Common myeloid progenitor, CD34-positive (primary cell): ENCODE data around the gene ANKRD1.
"Not testable (repeated sequence)": the region's sequence is repeated elsewhere in the genome, so short reads cannot be mapped to it uniquely, and the experiment has no call there.

Experiments
- CTCF ChIA-PET: fragments of 350-600 bp; sonication (Branson Sonifier 250); formaldehyde crosslinking; loops from one replicate; lab custom pipeline; 2021; ENCODE audit warnings: antibody characterized with exemption; lab: Charles Lee
- POLR2A ChIA-PET: fragments of 350-600 bp; sonication (Branson Sonifier 250); formaldehyde crosslinking; loops from one replicate; lab custom pipeline; 2021; ENCODE audit warnings: antibody characterized with exemption; lab: Charles Lee
- DNase-seq, 3 donors: peaks; one replicate each; pipeline versions ENCODE4 v3.0.0 to v3.0.0-alpha.2; 2013
- H3K27ac ChIP-seq, 2 experiments: 1 replicate in 1 of 2; 2 replicates in 1 of 2; pipeline ENCODE4 v1.7.0; 2013; ENCODE audit warnings: inconsistent platforms in 2 of 2, low read length in 2 of 2, mild to moderate bottlenecking in 2 of 2, low read depth in 1 of 2, moderate library complexity in 1 of 2; ENCODE audit not compliant: severe bottlenecking in 2 of 2, insufficient read depth in 1 of 2, poor library complexity in 1 of 2
- H3K27me3 ChIP-seq, 5 experiments: replicated peaks in 2 of 5; 1 replicate in 3 of 5; 2 replicates in 2 of 5; pipeline versions ENCODE4 v1.6.1 to v1.7.0; 2013; ENCODE audit warnings: low read length in 4 of 5, mild to moderate bottlenecking in 2 of 5, moderate library complexity in 2 of 5, inconsistent platforms in 1 of 5; ENCODE audit not compliant: insufficient read depth in 5 of 5, control insufficient read depth in 4 of 5
- H3K36me3 ChIP-seq, 4 experiments: 1 replicate in 2 of 4; 2 replicates in 2 of 4; pipeline versions ENCODE4 v1.6.1 to v1.7.0; 2013; ENCODE audit warnings: low read length in 3 of 4, control low read depth in 1 of 4, mild to moderate bottlenecking in 1 of 4; ENCODE audit not compliant: control insufficient read depth in 4 of 4, insufficient read depth in 4 of 4
- H3K4me1 ChIP-seq, 4 experiments: 1 replicate in 3 of 4; 2 replicates in 1 of 4; pipeline versions ENCODE4 v1.6.1 to v1.7.1; 2013; ENCODE audit warnings: low read length in 3 of 4, mild to moderate bottlenecking in 3 of 4, control low read depth in 1 of 4, inconsistent platforms in 1 of 4, moderate library complexity in 1 of 4; ENCODE audit not compliant: control insufficient read depth in 4 of 4, insufficient read depth in 4 of 4; ENCODE audit errors: control extremely low read depth in 1 of 4
- H3K4me3 ChIP-seq, 7 experiments: 1 replicate in 4 of 7; 2 replicates in 3 of 7; pipeline versions ENCODE4 v1.5.1 to v1.7.0; 2013; ENCODE audit warnings: mild to moderate bottlenecking in 7 of 7, low read length in 6 of 7, moderate library complexity in 6 of 7, inconsistent platforms in 2 of 7, low read depth in 2 of 7, control low read depth in 1 of 7; ENCODE audit not compliant: insufficient read depth in 4 of 7, control insufficient read depth in 1 of 7; ENCODE audit errors: extremely low read depth in 1 of 7
- H3K9me3 ChIP-seq, 5 experiments: 1 replicate in 4 of 5; 2 replicates in 1 of 5; pipeline versions ENCODE4 v1.6.1 to v1.7.1; 2013; ENCODE audit warnings: low read length in 4 of 5, mild to moderate bottlenecking in 2 of 5, inconsistent platforms in 1 of 5, low read depth in 1 of 5, moderate library complexity in 1 of 5; ENCODE audit not compliant: control insufficient read depth in 4 of 5, insufficient read depth in 2 of 5; ENCODE audit errors: control extremely low read depth in 1 of 5
- WGBS: methylation state at CpG from one replicate; pipeline ENCODE4 v1.1.5; 2013; ENCODE audit not compliant: insufficient coverage; 5-methylcytosine and 5-hydroxymethylcytosine counted together

ANKRD1 gene

DNA sequence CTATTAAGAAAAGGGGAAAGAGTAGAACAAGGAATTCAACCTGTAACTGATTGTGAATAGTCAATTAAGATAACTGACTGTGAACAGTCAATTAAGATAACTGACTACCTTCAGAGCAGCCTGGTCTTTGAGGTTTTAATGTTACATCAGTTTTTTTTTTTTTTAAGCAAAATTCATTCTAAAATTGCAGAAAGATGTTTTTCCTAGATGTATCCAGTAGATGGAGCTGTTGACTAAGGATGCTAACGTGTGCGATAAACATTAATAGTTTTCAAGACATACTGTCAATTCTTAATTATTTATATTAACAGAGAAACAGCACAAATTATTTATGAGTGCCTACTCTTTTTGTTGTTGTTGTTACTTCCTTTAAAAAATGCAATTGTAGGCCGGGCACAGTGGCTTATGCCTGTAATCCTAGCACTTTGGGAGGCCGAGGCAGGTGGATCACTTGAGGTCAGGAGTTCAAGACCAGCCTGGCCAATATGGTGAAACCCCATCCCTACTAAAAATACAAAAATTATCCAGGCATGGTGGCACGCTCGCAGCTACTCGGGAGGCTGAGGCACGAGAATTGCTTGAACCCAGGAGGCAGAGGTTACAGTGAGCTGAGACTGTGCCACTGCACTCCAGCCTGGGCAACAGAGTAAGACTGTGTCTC is 40.7 kb downstream of the ANKRD1 start:
- 100% methylated on average over 5 of the region's 8 CpGs for WGBS
- H3K27me3 ChIP-seq, H3K9me3 ChIP-seq, H3K27ac ChIP-seq, H3K4me3 ChIP-seq, H3K4me1 ChIP-seq, POLR2A ChIA-PET: not testable (repeated sequence)
- DNase-seq, result peak; percentile 50 to 77 (median 71)
- H3K36me3 ChIP-seq, result peaks cover 12 to 66% (median 33%) of the 10 kb centered on the region in 4 experiments
- CTCF ChIA-PET, result interaction anchor here (0.6 to 2.6 kb wide), 19 partner anchors 8 to 930 kb away, joined by 3 to 13 read pairs (median 4); no protein-coding TSS in a partner anchor

DNA sequence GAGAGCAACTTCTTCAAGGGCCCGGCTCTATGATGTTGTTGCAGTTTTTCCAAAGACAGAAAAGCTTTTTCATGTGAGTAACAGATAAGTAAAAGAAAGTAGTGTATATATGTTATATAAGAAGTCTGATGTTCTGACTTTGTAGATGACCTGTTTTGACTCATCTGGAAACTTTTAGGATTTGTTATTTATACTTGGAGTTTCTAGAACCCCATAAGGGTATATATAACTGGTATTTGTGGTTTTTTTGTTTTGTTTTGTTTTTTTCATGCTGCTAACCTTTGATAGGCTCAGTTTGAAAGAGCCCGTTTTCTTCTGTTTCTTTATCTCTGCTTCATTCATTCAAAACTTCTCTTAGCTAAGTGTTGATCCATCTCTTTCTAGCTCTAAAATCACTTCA is 41.8 kb downstream of the ANKRD1 start:
- ChIA-PET POLR2A (no interaction called here), CTCF (interaction anchor here (0.7 to 2.6 kb wide), 14 partner anchors 9 to 756 kb away, joined by 3 to 13 read pairs (median 5); no protein-coding TSS in a partner anchor)
- WGBS, result 90% methylated on average over 2 of the region's 2 CpGs
- peaks cover 12 to 57% (median 32%) of the 10 kb centered on the region in 4 experiments for H3K36me3 ChIP-seq
- no peaks in the 10 kb centered on the region for H3K9me3 ChIP-seq
- no peak overlapping the region for H3K27ac ChIP-seq
- no peaks in the 10 kb centered on the region for H3K27me3 ChIP-seq
- H3K4me1 ChIP-seq, result no peaks in the 10 kb centered on the region
- no peak overlapping the region for H3K4me3 ChIP-seq
- no peak for DNase-seq

DNA sequence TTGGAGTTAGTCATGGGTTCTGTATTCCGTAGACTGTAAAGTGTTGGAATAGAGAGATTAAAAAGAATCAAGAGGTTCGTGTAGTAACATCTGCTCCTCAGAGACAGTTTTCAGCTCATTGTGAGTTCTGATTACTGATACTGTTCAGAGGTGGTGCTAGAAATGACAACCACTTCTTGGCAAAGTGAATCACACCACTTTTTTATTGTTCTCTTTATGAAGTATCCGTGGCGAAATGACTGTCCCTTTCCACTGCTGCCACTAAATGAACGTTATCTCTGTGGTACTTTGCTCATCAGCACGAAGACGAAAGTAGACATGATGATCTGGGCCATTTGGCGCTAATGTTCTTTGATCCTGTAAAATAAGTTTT is 48.3 kb downstream of the ANKRD1 start:
- peak overlapping the region in 6 of 7 experiments; percentile 87 to 98 (median 96) for H3K4me3 ChIP-seq
- peaks cover 0 to 5% (median 0%) of the 10 kb centered on the region in 5 experiments for H3K27me3 ChIP-seq
- WGBS, result 29% methylated on average over 4 of the region's 8 CpGs
- CTCF ChIA-PET, result interaction anchor here (0.7 to 3.3 kb wide), 5 partner anchors 9 to 84 kb away, joined by 3 to 18 read pairs (median 3); partner anchors contain the start of gene HTR7
- H3K27ac ChIP-seq, result peak overlapping the region in 1 of 2 experiments; percentile 80
- H3K4me1 ChIP-seq, result peaks cover 12 to 23% (median 14%) of the 10 kb centered on the region in 4 experiments
- POLR2A ChIA-PET, result no interaction called here
- H3K9me3 ChIP-seq, result peaks cover 0 to 11% (median 0%) of the 10 kb centered on the region in 5 experiments
- H3K36me3 ChIP-seq, result peaks cover 4 to 23% (median 13%) of the 10 kb centered on the region in 4 experiments
- peak in 1 of 3 donors; percentile 22 for DNase-seq

DNA sequence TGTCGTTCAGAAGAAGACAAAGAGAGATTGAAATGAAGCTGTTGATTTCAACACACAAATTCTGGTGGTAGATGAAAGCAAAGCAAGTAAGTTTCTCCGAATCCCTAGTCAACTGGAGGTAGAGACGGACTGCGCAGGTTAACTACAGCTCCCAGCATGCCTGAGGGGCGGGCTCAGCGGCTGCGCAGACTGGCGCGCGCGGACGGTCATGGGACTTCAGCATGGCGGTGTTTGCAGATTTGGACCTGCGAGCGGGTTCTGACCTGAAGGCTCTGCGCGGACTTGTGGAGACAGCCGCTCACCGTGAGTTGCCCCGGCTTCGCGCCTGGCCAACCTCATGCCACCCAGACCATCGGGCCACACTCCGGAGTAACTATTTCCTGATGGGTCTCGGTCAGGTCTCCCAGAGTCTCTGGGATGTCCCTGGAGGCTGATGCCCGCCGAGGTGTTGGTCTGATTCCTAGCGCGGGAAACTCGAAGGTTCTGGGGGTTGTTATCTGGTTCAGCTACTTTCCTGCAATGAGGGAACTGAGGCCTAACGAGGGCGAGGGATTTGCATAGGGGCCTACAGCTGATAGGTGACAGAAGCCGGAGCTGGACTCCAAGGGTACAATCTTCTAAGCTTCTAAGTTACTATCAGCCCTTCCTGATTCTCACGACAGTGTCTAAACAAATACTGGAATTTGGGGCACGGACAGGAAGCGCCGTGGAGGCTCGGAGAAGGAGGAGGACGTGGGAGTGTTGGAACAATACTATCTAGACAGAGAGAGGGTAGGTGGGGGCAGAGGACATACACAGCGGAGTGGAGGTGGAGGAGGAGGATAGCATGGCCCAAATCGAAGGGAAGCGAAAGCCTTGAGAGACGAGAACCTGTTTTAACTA is 48.9 kb downstream of the ANKRD1 start, which contains the start of gene RPP30:
Gene RPP30 (plus strand): TSS at position 209 of the 882 bp plus-strand sequence. CDS start 13 bp downstream, at position 222.
- H3K4me1 ChIP-seq, result peaks cover 12 to 23% (median 14%) of the 10 kb centered on the region in 4 experiments
- POLR2A ChIA-PET, result no interaction called here
- WGBS, result under 1% methylated on average over 35 of the region's 43 CpGs

DNA sequence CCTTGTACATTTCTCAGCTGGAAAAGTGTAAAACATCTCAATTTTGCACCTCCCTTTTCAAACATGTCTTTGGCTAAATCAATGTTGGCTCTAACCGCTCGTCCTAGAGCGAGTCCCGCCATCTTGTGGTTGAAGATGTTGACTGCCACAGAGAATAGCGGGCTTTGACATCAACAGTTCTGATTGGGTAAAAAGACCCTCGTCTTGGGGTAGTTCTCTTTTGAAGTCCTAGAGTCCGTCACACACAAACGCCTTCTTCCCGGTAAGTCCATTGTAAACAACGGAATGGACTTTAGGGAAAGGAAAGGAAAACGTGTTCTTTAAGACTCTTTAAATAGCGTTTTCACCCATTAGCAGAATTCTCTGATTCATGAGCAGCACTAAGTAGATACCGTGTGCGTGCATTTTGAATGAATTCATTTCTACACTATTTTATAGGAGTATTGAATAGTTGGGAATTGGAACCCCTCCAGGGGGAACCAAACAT is 49.6 kb downstream of the ANKRD1 start:
- POLR2A ChIA-PET, result no interaction called here
- DNase-seq, result peak; percentile 62 to 75 (median 70)
- peaks cover 2 to 10% (median 6%) of the 10 kb centered on the region in 4 experiments for H3K36me3 ChIP-seq
- peaks cover 0 to 11% (median 0%) of the 10 kb centered on the region in 5 experiments for H3K9me3 ChIP-seq
- no peak overlapping the region for H3K27ac ChIP-seq
- H3K27me3 ChIP-seq, result peaks cover 0 to 8% (median 0%) of the 10 kb centered on the region in 5 experiments
- H3K4me3 ChIP-seq, result peak overlapping the region in 6 of 7 experiments; percentile 87 to 98 (median 96)
- H3K4me1 ChIP-seq, result peaks cover 12 to 23% (median 14%) of the 10 kb centered on the region in 4 experiments
- WGBS, result 12% methylated on average over 5 of the region's 14 CpGs
- CTCF ChIA-PET, result interaction anchor here (1.0 to 3.3 kb wide), 5 partner anchors 9 to 120 kb away, joined by 3 to 18 read pairs (median 3); partner anchors contain the start of gene HTR7

More for the DNA sequence above, 48.9 kb downstream of the ANKRD1 start, which contains the start of gene RPP30:
- Histone ChIP-seq H3K27ac (peak within 1 kb of the TSS; percentile 56 to 80), H3K9me3 (peaks cover 0 to 11% (median 0%) of the 10 kb centered on the region in 5 experiments), H3K36me3 (peaks cover 4 to 17% (median 10%) of the 10 kb centered on the region in 4 experiments), H3K4me3 (peak within 1 kb of the TSS; percentile 87 to 98 (median 96)), H3K27me3 (peaks cover 0 to 7% (median 0%) of the 10 kb centered on the region in 5 experiments)
- CTCF ChIA-PET, result interaction anchor here (0.7 to 3.3 kb wide), 8 partner anchors 10 to 121 kb away, joined by 3 to 18 read pairs (median 3); partner anchors contain the start of gene HTR7
- DNase-seq, result peak; percentile 74 to 87 (median 80)

DNA sequence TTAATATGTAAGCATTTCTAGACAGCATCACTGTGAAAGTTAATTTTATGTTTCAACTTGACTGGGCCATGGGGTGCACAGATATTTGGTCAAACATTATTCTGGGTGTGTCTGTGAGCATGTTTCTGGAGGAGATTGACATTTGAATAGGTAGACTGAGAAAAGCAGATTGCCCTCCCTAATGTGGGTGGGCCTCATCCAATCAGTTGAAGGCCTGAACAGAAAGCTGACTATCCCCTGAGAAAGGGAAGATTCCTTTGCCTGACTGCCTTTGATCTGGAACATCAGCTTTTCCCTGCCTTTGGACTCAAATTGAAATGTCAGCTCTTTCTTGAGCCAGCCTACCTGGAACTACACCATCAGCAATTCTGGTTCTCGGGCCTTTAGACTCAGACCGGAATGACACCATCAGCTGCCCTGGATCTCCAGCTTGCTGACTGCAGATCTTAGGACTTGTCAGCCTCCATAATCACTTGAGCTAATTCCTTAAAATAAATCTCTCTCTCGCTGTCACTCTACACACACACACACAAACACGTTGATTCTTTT is 54.8 kb downstream of the ANKRD1 start:
- ChIA-PET CTCF (interaction anchor here (0.7 to 11.0 kb wide), 9 partner anchors 20 to 1467 kb away, joined by 3 to 168 read pairs (median 4); no protein-coding TSS in a partner anchor), POLR2A (interaction anchor here (0.6 kb wide), 1 partner anchor 12 kb away, joined by 4 read pairs; no protein-coding TSS in a partner anchor)
- Histone ChIP-seq H3K4me3 (no peak overlapping the region), H3K9me3 (peaks cover 0 to 11% (median 0%) of the 10 kb centered on the region in 5 experiments), H3K27ac (no peak overlapping the region), H3K4me1 (peaks cover 0 to under 1% (median 0%) of the 10 kb centered on the region in 4 experiments), H3K27me3 (peaks cover 0 to 16% (median 6%) of the 10 kb centered on the region in 5 experiments), H3K36me3 (no peaks in the 10 kb centered on the region)
- no peak for DNase-seq
- WGBS, result 98% methylated on average over 4 of the region's 4 CpGs
